LNCaP clone FGC (cell line): ENCODE measurements around the gene NDUFB5.

Experiments used
- DNase-seq: peaks from one replicate; pipeline ENCODE4 v3.0.0-alpha.2; 2011; ENCODE audit warnings: low read depth
- H3K4me3 ChIP-seq: 2 replicates; pipeline ENCODE4 v1.5.1; 2011; ENCODE audit warnings: mild to moderate bottlenecking, low read depth, low read length, control low read depth
- TF ChIP-seq, protein P1 (sequence below): IDR thresholded peaks from 2 replicates; pipeline ENCODE4 v1.5.1; 2012; ENCODE audit warnings: mild to moderate bottlenecking; ENCODE audit not compliant: control insufficient read depth, insufficient read depth; ENCODE audit errors: extremely low read depth

The NDUFB5 gene

DNA sequence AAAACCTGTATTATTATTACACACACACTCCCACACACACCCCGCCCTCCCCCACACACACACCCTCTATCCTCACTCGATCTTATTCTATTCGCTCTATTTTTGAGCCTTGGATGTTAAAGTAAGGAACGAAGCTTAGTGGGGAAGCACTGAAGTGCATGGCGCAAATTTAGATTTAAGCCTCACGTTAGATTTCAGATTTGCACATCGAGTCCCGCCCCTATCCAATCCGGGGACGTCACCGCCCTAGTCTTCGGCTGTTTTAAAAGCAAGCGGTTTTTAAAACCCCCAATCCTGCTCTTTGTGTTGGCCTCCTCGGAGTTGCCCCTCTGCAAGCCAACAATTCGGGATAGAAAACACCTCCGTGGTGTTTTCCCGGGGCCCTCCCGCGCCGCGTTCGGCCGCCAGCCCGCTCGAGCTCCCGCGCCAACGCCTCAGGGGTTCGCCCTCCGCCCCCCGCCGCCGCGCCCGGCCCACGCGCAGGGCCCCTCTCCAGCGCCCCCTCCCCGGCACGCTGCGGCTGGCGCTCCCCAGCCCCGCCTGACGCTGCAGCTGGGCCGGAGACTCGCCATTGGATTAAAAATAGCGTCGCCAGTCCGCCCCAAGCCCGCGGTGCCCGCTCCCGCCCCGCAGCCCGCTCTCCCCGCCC, 48.0 kb downstream of the NDUFB5 start, which contains the start of gene USP13:
USP13 (plus strand) TSS at position 594 of the 649 bp plus-strand sequence. CDS start 186 bp downstream, outside the sequence.
- peak within 1 kb of the TSS; percentile 66 for H3K4me3 ChIP-seq
- TF ChIP-seq, protein P1, sequence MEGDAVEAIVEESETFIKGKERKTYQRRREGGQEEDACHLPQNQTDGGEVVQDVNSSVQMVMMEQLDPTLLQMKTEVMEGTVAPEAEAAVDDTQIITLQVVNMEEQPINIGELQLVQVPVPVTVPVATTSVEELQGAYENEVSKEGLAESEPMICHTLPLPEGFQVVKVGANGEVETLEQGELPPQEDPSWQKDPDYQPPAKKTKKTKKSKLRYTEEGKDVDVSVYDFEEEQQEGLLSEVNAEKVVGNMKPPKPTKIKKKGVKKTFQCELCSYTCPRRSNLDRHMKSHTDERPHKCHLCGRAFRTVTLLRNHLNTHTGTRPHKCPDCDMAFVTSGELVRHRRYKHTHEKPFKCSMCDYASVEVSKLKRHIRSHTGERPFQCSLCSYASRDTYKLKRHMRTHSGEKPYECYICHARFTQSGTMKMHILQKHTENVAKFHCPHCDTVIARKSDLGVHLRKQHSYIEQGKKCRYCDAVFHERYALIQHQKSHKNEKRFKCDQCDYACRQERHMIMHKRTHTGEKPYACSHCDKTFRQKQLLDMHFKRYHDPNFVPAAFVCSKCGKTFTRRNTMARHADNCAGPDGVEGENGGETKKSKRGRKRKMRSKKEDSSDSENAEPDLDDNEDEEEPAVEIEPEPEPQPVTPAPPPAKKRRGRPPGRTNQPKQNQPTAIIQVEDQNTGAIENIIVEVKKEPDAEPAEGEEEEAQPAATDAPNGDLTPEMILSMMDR: no peak
- DNase-seq: no peak

DNA sequence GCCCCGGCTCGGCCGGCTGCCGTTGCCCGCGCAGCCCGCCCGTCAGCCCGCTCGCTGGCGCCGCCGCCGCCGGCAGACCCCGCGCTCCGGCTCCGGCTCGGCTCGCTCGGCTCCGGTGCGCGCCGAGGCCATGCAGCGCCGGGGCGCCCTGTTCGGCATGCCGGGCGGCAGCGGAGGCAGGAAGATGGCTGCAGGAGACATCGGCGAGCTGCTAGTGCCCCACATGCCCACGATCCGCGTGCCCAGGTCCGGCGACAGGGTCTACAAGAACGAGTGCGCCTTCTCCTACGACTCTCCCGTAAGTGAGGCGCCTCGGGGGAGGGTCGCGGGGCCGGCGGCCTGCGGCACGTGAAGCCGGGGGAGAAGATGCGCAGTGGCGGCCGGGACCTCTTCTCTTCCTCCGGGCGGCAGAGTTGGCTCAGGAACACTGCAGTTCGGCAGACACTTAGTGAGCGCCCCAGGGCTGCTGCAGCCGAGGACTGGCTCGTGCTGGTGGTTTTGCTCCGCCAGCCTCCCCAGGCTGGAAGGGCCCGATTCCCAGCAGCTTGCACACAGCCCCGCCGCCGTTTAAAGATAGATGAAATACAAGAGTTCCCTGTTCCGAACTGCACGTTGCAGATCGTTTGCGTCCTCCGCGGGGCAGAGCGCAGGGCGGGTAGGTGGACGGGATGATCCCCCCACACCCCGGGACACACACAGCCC, 48.7 kb downstream of the NDUFB5 start:
- peak overlapping the region; percentile 66 for H3K4me3 ChIP-seq
- TF ChIP-seq, protein P1: peak; percentile 34; the same call in 1 of the 2 replicates
- peak; percentile 71 for DNase-seq

DNA sequence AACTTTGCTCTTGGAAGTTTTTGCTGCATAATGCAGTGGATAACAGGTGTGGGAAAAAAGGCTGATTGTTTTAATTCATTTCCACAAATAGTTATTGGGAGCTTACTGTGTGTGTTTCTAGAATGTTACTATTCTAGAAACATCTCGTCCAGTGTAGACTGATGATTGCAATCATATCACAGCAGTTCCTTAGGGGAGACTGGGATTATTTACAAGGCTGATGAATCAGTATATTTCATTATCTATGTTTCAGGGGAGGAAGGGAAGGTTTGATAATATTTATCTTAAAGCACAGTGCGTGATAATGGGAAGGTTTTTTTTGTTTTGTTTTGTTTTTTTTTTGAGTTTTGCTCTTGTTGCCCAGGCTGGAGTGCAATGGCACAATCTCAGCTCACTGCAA, 50.6 kb downstream of the NDUFB5 start:
- no peak overlapping the region for H3K4me3 ChIP-seq
- DNase-seq: no peak
- TF ChIP-seq, protein P1: no peak

DNA sequence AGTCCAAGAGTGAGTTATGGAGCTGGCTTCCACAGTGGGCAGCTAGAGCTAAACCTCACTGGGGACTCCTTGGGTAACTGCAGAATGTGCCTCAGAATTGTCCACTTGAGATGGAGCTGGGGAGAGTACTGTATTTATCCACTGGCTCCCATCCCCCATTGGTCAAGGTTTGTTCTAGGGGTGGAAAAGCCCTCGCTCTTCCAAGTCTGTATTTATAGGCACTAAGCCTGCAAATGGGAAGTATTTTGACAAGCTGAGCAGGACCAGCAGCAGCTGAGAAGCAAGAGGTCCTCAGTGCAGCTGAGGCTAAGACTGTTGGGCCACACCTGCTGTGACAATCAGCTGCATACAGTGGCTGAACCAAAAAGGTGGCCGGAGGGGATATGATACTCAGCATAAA, 54.0 kb downstream of the NDUFB5 start:
- TF ChIP-seq, protein P1: no peak
- DNase-seq: no peak
- H3K4me3 ChIP-seq: no peak overlapping the region

DNA sequence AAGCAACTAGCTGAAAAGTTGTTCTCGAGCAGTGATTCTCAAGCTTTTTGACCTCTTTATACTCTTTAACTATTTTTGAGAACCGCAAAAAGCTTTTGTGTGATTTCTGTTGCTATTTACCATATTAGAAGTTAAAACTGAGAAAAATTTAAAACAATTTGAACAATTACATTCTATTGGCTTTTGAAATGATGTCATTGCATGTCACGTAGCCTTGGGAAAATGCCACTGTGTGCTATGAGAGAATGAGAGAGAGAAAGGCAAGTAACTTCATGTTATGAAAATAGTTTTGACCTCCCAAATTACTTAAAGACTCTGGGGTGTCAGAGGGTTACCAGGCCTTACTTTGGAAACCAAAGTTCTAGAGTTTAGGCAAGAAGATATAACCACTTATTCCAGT, 56.3 kb downstream of the NDUFB5 start:
- TF ChIP-seq, protein P1: no peak
- H3K4me3 ChIP-seq: no peak overlapping the region
- no peak for DNase-seq

DNA sequence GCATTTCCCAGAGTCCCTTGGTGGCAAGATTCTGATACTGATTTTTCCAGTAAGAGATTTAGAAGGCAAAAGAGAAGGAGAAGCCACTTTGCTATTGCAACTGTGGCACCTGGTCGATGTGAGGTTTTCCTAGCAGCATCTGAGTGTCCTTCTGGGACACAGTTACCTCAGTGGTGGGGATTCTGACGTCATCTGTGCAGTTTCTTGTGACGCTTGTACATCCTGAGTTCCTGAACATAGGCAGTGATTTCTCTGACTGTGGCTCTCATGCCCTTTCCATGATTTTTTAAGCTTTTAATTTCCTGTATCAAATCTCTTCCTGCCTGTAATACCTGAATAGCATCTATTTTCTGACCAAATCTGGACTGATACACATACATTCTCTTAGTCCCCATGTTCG, 57.2 kb downstream of the NDUFB5 start:
- no peak overlapping the region for H3K4me3 ChIP-seq
- TF ChIP-seq, protein P1: no peak
- DNase-seq: no peak
